ENCODE results near the gene MIB2. TPM values are rescaled to one million over a fixed set of nuclear protein-coding genes. Genes with fewer than 3 reads are reported as not detected.

Gene MIB2
- total and polyA plus RNA-seq, 2 donors (not counting 1 experiment from before 2014, with no cell fraction given) = 7.1 to 74.3 TPM

GRCh38 chr1:1623631-1624442, 8.5 kb downstream of the MIB2 start:
- H3K27me3 ChIP-seq (ENCODE audit: control insufficient read depth, insufficient read depth, low read length) = no peaks in the 10 kb centered on the region
- H3K27ac ChIP-seq (ENCODE audit: insufficient read depth, low read length) = no peak overlapping the region
- H3K4me3 ChIP-seq (replicated peaks in 1 of 4; ENCODE audit: control extremely low read depth in 1 of 4, insufficient read depth in 1 of 4, low read depth in 3 of 4, low read length in 4 of 4) = no peak overlapping the region
- TF ChIP-seq CTCF (conservative IDR thresholded peaks at IDR 0.05 in 1 of 2, IDR thresholded peaks at IDR 0.05 in 1 of 2; ENCODE audit: low read depth in 1 of 2, low read length in 2 of 2) = no peak
- TF ChIP-seq EZH2 (IDR thresholded peaks at IDR 0.05; ENCODE audit: low read length, missing control alignments) = no peak
- H3K4me1 ChIP-seq (ENCODE audit: control insufficient read depth, extremely low read depth, insufficient read depth, low read length) = no peaks in the 10 kb centered on the region
- H3K4me2 ChIP-seq (ENCODE audit: extremely low read depth, insufficient read depth, low read length) = no peak overlapping the region
- H3K9ac ChIP-seq (ENCODE audit: insufficient read depth, low read length) = no peak overlapping the region
- H4K20me1 ChIP-seq (ENCODE audit: control insufficient read depth, extremely low read depth, insufficient read depth, low read length) = no peaks in the 10 kb centered on the region
- no peak for DNase-seq (ENCODE audit: low read depth in 2 of 2)
- H3K36me3 ChIP-seq (ENCODE audit: control insufficient read depth, insufficient read depth, low read length) = peaks cover 6% of the 10 kb centered on the region
- H2AFZ ChIP-seq (ENCODE audit: low read length) = no peak overlapping the region
- no peaks in the 10 kb centered on the region for H3K79me2 ChIP-seq (ENCODE audit: control insufficient read depth, insufficient read depth, low read length)
- H3K9me3 ChIP-seq (ENCODE audit: control insufficient read depth, insufficient read depth, low read depth, low read length) = no peaks in the 10 kb centered on the region

- no peak overlapping the region for H3K4me3 ChIP-seq (replicated peaks in 1 of 4; ENCODE audit: control extremely low read depth in 1 of 4, insufficient read depth in 1 of 4, low read depth in 3 of 4, low read length in 4 of 4)
- peaks cover 8% of the 10 kb centered on the region for H3K36me3 ChIP-seq (ENCODE audit: control insufficient read depth, insufficient read depth, low read length)
- no peaks in the 10 kb centered on the region for H4K20me1 ChIP-seq (ENCODE audit: control insufficient read depth, extremely low read depth, insufficient read depth, low read length)
- no peaks in the 10 kb centered on the region for H3K27me3 ChIP-seq (ENCODE audit: control insufficient read depth, insufficient read depth, low read length)
- no peak overlapping the region for H3K27ac ChIP-seq (ENCODE audit: insufficient read depth, low read length)
- H3K4me1 ChIP-seq (ENCODE audit: control insufficient read depth, extremely low read depth, insufficient read depth, low read length) = no peaks in the 10 kb centered on the region
- no peaks in the 10 kb centered on the region for H3K79me2 ChIP-seq (ENCODE audit: control insufficient read depth, insufficient read depth, low read length)
- no peaks in the 10 kb centered on the region for H3K9me3 ChIP-seq (ENCODE audit: control insufficient read depth, insufficient read depth, low read depth, low read length)
- no peak overlapping the region for H3K9ac ChIP-seq (ENCODE audit: insufficient read depth, low read length)
- peak in 1 of 2 donors; percentile 37 for DNase-seq (ENCODE audit: low read depth in 2 of 2)
- H2AFZ ChIP-seq (ENCODE audit: low read length) = no peak overlapping the region
- no peak for TF ChIP-seq CTCF (conservative IDR thresholded peaks at IDR 0.05 in 1 of 2, IDR thresholded peaks at IDR 0.05 in 1 of 2; ENCODE audit: low read depth in 1 of 2, low read length in 2 of 2)
- no peak for TF ChIP-seq EZH2 (IDR thresholded peaks at IDR 0.05; ENCODE audit: low read length, missing control alignments)
- no peak overlapping the region for H3K4me2 ChIP-seq (ENCODE audit: extremely low read depth, insufficient read depth, low read length)
Measured at GRCh38 chr1:1624443-1625403, 9.4 kb downstream of the MIB2 start.

GRCh38 chr1:1625404-1625775, 10.1 kb downstream of the MIB2 start:
- no peak overlapping the region for H2AFZ ChIP-seq (ENCODE audit: low read length)
- H3K4me2 ChIP-seq (ENCODE audit: extremely low read depth, insufficient read depth, low read length) = no peak overlapping the region
- no peaks in the 10 kb centered on the region for H3K9me3 ChIP-seq (ENCODE audit: control insufficient read depth, insufficient read depth, low read depth, low read length)
- DNase-seq (ENCODE audit: low read depth in 2 of 2) = no peak
- H3K27me3 ChIP-seq (ENCODE audit: control insufficient read depth, insufficient read depth, low read length) = no peaks in the 10 kb centered on the region
- no peaks in the 10 kb centered on the region for H3K4me1 ChIP-seq (ENCODE audit: control insufficient read depth, extremely low read depth, insufficient read depth, low read length)
- no peak overlapping the region for H3K4me3 ChIP-seq (replicated peaks in 1 of 4; ENCODE audit: control extremely low read depth in 1 of 4, insufficient read depth in 1 of 4, low read depth in 3 of 4, low read length in 4 of 4)
- H3K79me2 ChIP-seq (ENCODE audit: control insufficient read depth, insufficient read depth, low read length) = no peaks in the 10 kb centered on the region
- H3K9ac ChIP-seq (ENCODE audit: insufficient read depth, low read length) = no peak overlapping the region
- peaks cover 8% of the 10 kb centered on the region for H3K36me3 ChIP-seq (ENCODE audit: control insufficient read depth, insufficient read depth, low read length)
- no peak for TF ChIP-seq CTCF (conservative IDR thresholded peaks at IDR 0.05 in 1 of 2, IDR thresholded peaks at IDR 0.05 in 1 of 2; ENCODE audit: low read depth in 1 of 2, low read length in 2 of 2)
- TF ChIP-seq EZH2 (IDR thresholded peaks at IDR 0.05; ENCODE audit: low read length, missing control alignments) = no peak
- H4K20me1 ChIP-seq (ENCODE audit: control insufficient read depth, extremely low read depth, insufficient read depth, low read length) = no peaks in the 10 kb centered on the region
- H3K27ac ChIP-seq (ENCODE audit: insufficient read depth, low read length) = no peak overlapping the region
